GM12864 (cell line): ENCODE data around the gene SEL1L2.

Experiments
- DNase-seq: peaks from one replicate; pipeline ENCODE4 v3.0.0-alpha.2; 2011; ENCODE audit warnings: low read depth
- H3K4me3 ChIP-seq: 2 replicates; pipeline ENCODE4 v1.5.1; 2011; ENCODE audit warnings: mild to moderate bottlenecking, low read depth, low read length, control low read depth
- CTCF ChIP-seq: IDR thresholded peaks from 2 replicates; pipeline ENCODE4 v1.5.1; 2011; ENCODE audit warnings: low read depth, mild to moderate bottlenecking, moderate library complexity, low read length, control low read depth, inconsistent platforms; ENCODE audit errors: missing control alignments

The SEL1L2 gene

GRCh38 chr20:13817342-13817741, 173.1 kb downstream of the SEL1L2 start:
- DNase-seq = no peak
- H3K4me3 ChIP-seq = no peak overlapping the region
- no peak for TF ChIP-seq CTCF

DNA sequence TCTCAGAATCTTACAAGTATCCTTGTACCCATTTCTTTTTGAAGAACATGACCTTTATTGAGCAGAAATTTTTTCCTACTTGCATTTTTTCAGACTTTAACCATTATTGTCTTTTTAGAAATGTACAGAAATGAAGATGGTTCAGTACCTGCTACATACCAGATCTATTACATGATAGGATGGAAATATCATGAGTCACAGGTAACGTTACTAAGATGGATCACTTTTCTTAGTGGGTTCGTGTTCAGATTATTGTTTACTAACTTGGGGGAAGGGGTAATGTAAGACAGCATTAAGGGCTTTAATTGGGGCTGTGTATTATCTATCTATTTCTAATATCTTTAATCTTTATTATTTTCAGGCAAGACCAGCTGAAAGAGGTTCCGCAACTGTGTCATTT, 173.7 kb downstream of the SEL1L2 start:
- H3K4me3 ChIP-seq = no peak overlapping the region
- TF ChIP-seq CTCF = no peak
- no peak for DNase-seq

GRCh38 chr20:13814672-13815071, 175.7 kb downstream of the SEL1L2 start:
- no peak overlapping the region for H3K4me3 ChIP-seq
- TF ChIP-seq CTCF = no peak
- no peak for DNase-seq

DNA sequence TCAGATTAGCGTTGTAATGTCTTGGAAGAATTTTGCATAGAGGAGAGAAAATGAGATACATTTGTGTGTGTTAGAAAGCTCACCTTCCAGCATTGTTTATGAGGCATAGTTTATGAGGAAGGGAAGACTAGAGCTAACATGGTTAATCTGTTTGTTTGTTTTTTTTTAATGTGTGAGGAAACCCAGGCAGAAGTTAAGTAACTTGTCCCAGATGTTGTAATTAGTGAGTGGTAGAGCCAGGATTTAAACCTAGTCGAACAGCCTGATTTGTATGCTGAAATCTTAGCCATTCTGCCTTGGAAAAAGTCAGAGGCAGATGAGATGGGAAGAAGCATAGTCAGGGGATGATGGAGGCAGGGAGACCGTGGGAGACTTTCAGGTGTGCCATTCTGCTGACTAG, 176.5 kb downstream of the SEL1L2 start:
- DNase-seq = no peak
- no peak overlapping the region for H3K4me3 ChIP-seq
- TF ChIP-seq CTCF = no peak

DNA sequence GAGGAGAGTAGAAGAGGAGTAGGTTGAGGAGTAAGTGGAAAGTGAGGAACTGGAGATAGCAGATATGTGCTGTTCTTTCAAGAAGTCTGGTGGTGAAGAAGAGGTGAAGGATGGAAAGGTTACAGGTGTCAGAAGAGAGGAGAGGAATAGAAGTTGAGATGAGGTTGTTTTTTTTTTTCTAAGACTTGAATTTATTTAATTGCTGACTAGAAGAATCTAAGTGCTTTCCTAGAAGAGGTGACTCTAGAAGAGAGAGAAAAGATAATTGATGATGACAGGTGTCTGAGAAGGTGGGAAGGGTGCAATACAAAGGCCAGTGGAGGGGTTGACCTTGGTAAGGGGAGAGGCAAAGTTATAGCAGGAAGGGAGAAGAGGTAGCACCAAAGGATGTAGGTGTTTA, 180.0 kb downstream of the SEL1L2 start:
- no peak overlapping the region for H3K4me3 ChIP-seq
- no peak for DNase-seq
- no peak for TF ChIP-seq CTCF

DNA sequence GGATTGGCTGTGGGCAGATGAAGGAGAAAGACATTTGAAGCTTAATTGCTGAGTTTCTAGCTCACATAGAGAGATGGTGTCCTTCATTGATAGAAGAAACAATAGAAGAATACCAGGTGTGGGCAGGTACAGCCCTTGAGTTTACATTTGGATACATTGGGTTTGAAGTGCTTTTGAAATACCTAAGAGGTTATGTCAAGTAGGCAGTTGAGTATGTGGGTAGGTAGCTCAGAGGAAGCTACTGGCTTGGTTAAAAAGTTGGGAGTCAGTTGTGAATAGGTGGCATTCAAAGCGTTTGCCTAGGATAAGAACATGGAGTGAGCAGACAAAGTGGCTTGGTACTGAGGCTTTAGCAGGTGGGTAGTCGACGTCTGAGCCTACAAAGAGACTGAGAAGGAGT, 180.6 kb downstream of the SEL1L2 start:
- H3K4me3 ChIP-seq = no peak overlapping the region
- DNase-seq = no peak
- TF ChIP-seq CTCF = no peak

- no peak for DNase-seq
- no peak overlapping the region for H3K4me3 ChIP-seq
- no peak for TF ChIP-seq CTCF
Observed at GRCh38 chr20:13809373-13809772, 181.0 kb downstream of the SEL1L2 start.
